GM12878 (cell line): Measurements from ENCODE around the gene RNASE13. TPM values are rescaled to one million over a fixed set of nuclear protein-coding genes. Genes with fewer than 3 reads are reported as not detected.

Experiments
- CBX5 ChIP-seq: sonication (generic); IDR thresholded peaks from 2 replicates; pipeline ENCODE4 v1.6.1; 2016; ENCODE audit warnings: low read depth, moderate library complexity, mild to moderate bottlenecking, inconsistent platforms
- FOXM1 ChIP-seq: IDR thresholded peaks from 2 replicates; pipeline ENCODE4 v1.6.1; 2012; ENCODE audit warnings: low read depth, mild to moderate bottlenecking, inconsistent platforms, low read length, moderate library complexity
- IKZF1 ChIP-seq: fragments of 450-650 bp; conservative IDR thresholded peaks from 2 replicates; pipeline ENCODE4 v1.6.1; 2017; ENCODE audit warnings: antibody characterized with exemption, mild to moderate bottlenecking
- MEF2A ChIP-seq: IDR thresholded peaks from 2 replicates; pipeline ENCODE4 v1.6.1; 2011; ENCODE audit warnings: low read depth, mild to moderate bottlenecking, low read length, moderate library complexity; ENCODE audit not compliant: insufficient read depth
- MTA2 ChIP-seq: fragments of 450-650 bp; IDR thresholded peaks from 2 replicates; pipeline ENCODE4 v1.6.1; 2016; ENCODE audit warnings: low read depth, mild to moderate bottlenecking, moderate library complexity
- NBN ChIP-seq: fragments of 450-650 bp; IDR thresholded peaks from 2 replicates; pipeline ENCODE4 v1.6.1; 2016
- NFYB ChIP-seq: IDR thresholded peaks from 2 replicates; pipeline ENCODE4 v1.6.1; 2011; ENCODE audit warnings: low read depth, mild to moderate bottlenecking, low read length, improper control_type of control experiment, moderate library complexity; ENCODE audit not compliant: insufficient read depth
- PAX5 ChIP-seq: IDR thresholded peaks from 2 replicates; pipeline ENCODE4 v1.6.1; 2011; ENCODE audit warnings: low read depth, low read length, borderline replicate concordance
- POLR2AphosphoS5 ChIP-seq: IDR thresholded peaks from 2 replicates; pipeline ENCODE4 v1.6.1; 2011; ENCODE audit warnings: mild to moderate bottlenecking, low read length, inconsistent platforms
- RB1 ChIP-seq: fragments of 450-650 bp; formaldehyde crosslinking; IDR thresholded peaks from 2 replicates; pipeline ENCODE4 v1.6.1; 2017; ENCODE audit warnings: mild to moderate bottlenecking, borderline replicate concordance
- RUNX3 ChIP-seq: IDR thresholded peaks from 2 replicates; pipeline ENCODE4 v1.6.1; 2012; ENCODE audit warnings: low read length, inconsistent platforms
- TCF12 ChIP-seq: IDR thresholded peaks from 2 replicates; pipeline ENCODE4 v1.6.1; 2011; ENCODE audit warnings: low read depth, mild to moderate bottlenecking, low read length
- polyA plus RNA-seq, 11 experiments: library from polyadenylated mRNA; depleted of rRNA in 4 of 11; unstranded in 6 of 11; stranded (reverse) in 5 of 11; fragments of >200 nt; fragmentation: Nextera tagmentation in 4 of 11; fragmentation: Illumina TruSeq in 1 of 11; extraction: Ambion mirVana in 4 of 11; extraction: Trizol in 1 of 11; gene quantifications; 1 replicate in 1 of 11; 2 replicates in 10 of 11; pipeline versions ENCODE4 v1.2.1 to v1.2.3, GENCODE V29; 2011 to 2016; ENCODE audit warnings: inconsistent platforms in 2 of 11, missing spikeins in 2 of 11, low read depth in 1 of 11
- total RNA-seq, 4 experiments: library from RNA; depleted of rRNA in 3 of 4; stranded (reverse); fragments of >200 nt in 3 of 4; fragmentation: Illumina TruSeq in 1 of 4; extraction: Trizol in 1 of 4; gene quantifications; 2 replicates each; pipeline versions ENCODE4 v1.2.1 to v1.2.3, GENCODE V29; 2013 to 2021
- TF ChIP-seq, protein P1 (sequence below): IDR thresholded peaks from 2 replicates; pipeline ENCODE4 v1.6.1; 2012; ENCODE audit warnings: mild to moderate bottlenecking, low read depth, low read length
- TF ChIP-seq, protein P2 (sequence below): IDR thresholded peaks from 2 replicates; pipeline ENCODE4 v1.6.1; 2012; ENCODE audit warnings: low read depth, low read length, improper control_type of control experiment
- TF ChIP-seq, protein P3 (sequence below): fragments of 450-650 bp; formaldehyde crosslinking; IDR thresholded peaks from 2 replicates; pipeline ENCODE4 v1.4.0; 2022; ENCODE audit warnings: mild to moderate bottlenecking, moderate library complexity
- TF ChIP-seq, protein P4 (sequence below): fragments of 450-650 bp; IDR thresholded peaks from 2 replicates; pipeline ENCODE4 v1.6.1; 2017; ENCODE audit warnings: mild to moderate bottlenecking, low read depth, inconsistent platforms; ENCODE audit not compliant: poor library complexity, severe bottlenecking
- TF ChIP-seq, protein P5 (sequence below): fragments of 450-650 bp; IDR thresholded peaks from 2 replicates; pipeline ENCODE4 v1.6.1; 2016; ENCODE audit warnings: mild to moderate bottlenecking

The RNASE13 gene
- total and polyA plus RNA-seq, 10 of the 15 experiments (the other 5 are each of a cell fraction or from before 2014, with no cell fraction given): not detected

DNA sequence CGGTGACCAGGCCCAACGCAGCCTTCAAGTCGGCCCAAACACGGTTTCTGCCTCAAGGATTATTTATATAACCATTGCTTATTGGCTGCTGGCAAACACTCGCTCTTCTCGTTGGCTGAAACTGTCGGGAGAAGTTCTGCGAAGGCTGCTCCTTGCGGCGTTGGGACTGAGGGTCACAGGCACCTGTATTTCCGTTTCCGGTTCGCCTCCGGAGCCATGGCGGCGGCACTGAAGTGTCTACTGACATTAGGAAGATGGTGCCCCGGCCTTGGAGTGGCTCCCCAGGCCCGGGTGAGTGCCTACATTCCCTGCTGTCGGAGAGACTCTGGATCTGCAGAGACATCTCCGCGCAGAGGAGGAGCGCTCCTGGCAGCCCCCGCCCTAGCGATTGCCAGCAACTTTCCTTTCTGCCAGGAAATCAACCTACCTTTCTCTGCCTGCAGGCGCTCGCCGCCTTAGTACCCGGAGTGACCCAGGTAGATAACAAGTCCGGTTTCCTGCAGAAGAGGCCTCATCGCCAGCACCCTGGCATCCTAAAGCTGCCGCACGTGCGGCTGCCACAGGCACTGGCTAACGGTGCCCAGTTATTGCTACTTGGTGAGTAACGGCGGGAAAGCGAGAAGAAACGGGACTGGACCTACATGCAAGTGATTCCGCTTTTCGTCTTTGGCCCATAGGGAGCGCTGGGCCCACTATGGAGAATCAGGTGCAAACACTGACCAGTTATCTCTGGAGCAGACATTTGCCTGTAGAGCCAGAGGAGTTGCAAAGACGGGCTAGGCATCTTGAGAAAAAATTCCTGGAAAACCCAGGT is 44.6 kb downstream of the RNASE13 start, which contains the start of gene METTL17 (continued):
- TF ChIP-seq IKZF1: peak; percentile 90
- peak; percentile 70 for TF ChIP-seq RUNX3
- TF ChIP-seq, protein P1, sequence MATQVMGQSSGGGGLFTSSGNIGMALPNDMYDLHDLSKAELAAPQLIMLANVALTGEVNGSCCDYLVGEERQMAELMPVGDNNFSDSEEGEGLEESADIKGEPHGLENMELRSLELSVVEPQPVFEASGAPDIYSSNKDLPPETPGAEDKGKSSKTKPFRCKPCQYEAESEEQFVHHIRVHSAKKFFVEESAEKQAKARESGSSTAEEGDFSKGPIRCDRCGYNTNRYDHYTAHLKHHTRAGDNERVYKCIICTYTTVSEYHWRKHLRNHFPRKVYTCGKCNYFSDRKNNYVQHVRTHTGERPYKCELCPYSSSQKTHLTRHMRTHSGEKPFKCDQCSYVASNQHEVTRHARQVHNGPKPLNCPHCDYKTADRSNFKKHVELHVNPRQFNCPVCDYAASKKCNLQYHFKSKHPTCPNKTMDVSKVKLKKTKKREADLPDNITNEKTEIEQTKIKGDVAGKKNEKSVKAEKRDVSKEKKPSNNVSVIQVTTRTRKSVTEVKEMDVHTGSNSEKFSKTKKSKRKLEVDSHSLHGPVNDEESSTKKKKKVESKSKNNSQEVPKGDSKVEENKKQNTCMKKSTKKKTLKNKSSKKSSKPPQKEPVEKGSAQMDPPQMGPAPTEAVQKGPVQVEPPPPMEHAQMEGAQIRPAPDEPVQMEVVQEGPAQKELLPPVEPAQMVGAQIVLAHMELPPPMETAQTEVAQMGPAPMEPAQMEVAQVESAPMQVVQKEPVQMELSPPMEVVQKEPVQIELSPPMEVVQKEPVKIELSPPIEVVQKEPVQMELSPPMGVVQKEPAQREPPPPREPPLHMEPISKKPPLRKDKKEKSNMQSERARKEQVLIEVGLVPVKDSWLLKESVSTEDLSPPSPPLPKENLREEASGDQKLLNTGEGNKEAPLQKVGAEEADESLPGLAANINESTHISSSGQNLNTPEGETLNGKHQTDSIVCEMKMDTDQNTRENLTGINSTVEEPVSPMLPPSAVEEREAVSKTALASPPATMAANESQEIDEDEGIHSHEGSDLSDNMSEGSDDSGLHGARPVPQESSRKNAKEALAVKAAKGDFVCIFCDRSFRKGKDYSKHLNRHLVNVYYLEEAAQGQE: no peak
- peak; percentile 85 for TF ChIP-seq MTA2
- 0 out of 2 replicates have a peak, but pooled peaks have one; percentile 55 for TF ChIP-seq NBN
- TF ChIP-seq, protein P2, sequence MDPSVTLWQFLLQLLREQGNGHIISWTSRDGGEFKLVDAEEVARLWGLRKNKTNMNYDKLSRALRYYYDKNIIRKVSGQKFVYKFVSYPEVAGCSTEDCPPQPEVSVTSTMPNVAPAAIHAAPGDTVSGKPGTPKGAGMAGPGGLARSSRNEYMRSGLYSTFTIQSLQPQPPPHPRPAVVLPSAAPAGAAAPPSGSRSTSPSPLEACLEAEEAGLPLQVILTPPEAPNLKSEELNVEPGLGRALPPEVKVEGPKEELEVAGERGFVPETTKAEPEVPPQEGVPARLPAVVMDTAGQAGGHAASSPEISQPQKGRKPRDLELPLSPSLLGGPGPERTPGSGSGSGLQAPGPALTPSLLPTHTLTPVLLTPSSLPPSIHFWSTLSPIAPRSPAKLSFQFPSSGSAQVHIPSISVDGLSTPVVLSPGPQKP: peak; percentile 70; the same call in 1 of the 2 replicates
- no peak for TF ChIP-seq TCF12
- TF ChIP-seq, protein P3, sequence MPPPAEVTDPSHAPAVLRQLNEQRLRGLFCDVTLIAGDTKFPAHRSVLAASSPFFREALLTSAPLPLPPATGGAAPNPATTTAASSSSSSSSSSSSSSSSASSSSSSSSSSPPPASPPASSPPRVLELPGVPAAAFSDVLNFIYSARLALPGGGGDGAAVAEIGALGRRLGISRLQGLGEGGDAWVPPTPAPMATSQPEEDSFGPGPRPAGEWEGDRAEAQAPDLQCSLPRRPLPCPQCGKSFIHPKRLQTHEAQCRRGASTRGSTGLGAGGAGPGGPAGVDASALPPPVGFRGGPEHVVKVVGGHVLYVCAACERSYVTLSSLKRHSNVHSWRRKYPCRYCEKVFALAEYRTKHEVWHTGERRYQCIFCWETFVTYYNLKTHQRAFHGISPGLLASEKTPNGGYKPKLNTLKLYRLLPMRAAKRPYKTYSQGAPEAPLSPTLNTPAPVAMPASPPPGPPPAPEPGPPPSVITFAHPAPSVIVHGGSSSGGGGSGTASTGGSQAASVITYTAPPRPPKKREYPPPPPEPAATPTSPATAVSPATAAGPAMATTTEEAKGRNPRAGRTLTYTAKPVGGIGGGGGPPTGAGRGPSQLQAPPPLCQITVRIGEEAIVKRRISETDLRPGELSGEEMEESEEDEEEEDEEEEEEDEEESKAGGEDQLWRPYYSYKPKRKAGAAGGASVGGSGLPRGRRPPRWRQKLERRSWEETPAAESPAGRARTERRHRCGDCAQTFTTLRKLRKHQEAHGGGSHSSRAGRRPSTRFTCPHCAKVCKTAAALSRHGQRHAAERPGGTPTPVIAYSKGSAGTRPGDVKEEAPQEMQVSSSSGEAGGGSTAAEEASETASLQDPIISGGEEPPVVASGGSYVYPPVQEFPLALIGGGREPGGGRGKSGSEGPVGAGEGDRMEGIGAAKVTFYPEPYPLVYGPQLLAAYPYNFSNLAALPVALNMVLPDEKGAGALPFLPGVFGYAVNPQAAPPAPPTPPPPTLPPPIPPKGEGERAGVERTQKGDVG: no peak
- 0 out of 2 replicates have a peak, but pooled peaks have one; percentile 64 for TF ChIP-seq RB1
- peak; percentile 91 for TF ChIP-seq POLR2AphosphoS5
- TF ChIP-seq PAX5: no peak
- 0 out of 2 replicates have a peak, but pooled peaks have one; percentile 45 for TF ChIP-seq CBX5
- TF ChIP-seq, protein P4, sequence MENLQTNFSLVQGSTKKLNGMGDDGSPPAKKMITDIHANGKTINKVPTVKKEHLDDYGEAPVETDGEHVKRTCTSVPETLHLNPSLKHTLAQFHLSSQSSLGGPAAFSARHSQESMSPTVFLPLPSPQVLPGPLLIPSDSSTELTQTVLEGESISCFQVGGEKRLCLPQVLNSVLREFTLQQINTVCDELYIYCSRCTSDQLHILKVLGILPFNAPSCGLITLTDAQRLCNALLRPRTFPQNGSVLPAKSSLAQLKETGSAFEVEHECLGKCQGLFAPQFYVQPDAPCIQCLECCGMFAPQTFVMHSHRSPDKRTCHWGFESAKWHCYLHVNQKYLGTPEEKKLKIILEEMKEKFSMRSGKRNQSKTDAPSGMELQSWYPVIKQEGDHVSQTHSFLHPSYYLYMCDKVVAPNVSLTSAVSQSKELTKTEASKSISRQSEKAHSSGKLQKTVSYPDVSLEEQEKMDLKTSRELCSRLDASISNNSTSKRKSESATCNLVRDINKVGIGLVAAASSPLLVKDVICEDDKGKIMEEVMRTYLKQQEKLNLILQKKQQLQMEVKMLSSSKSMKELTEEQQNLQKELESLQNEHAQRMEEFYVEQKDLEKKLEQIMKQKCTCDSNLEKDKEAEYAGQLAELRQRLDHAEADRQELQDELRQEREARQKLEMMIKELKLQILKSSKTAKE: no peak
- TF ChIP-seq MEF2A: 0 out of 2 replicates have a peak, but pooled peaks have one; percentile 11
- TF ChIP-seq FOXM1: no peak; the same call in 1 of the 2 replicates
- TF ChIP-seq NFYB: peak; percentile 90
- TF ChIP-seq, protein P5, sequence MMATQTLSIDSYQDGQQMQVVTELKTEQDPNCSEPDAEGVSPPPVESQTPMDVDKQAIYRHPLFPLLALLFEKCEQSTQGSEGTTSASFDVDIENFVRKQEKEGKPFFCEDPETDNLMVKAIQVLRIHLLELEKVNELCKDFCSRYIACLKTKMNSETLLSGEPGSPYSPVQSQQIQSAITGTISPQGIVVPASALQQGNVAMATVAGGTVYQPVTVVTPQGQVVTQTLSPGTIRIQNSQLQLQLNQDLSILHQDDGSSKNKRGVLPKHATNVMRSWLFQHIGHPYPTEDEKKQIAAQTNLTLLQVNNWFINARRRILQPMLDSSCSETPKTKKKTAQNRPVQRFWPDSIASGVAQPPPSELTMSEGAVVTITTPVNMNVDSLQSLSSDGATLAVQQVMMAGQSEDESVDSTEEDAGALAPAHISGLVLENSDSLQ: peak; percentile 70
